Measurements from ENCODE around the gene VAMP5. TPM values are rescaled to one million over a fixed set of nuclear protein-coding genes. Genes with fewer than 3 reads are reported as not detected.

Gene VAMP5
- total and polyA plus RNA-seq, 9 of the 15 experiments (the other 6 are each of a cell fraction or from before 2014, with no cell fraction given): 0.54 to 1.9 (median 1.5) TPM; not detected in 2

GRCh38 chr2:85577386-85578242 lies 6.6 kb upstream of the VAMP5 start, which contains the start of gene VAMP8 (continued):
- no peak for TF ChIP-seq ZNF512 (tag; IDR thresholded peaks at IDR 0.05)
- TF ChIP-seq ZNF280B (CRISPR knock-in tag; IDR thresholded peaks at IDR 0.05): no peak
- TF ChIP-seq PHB2 (IDR thresholded peaks at IDR 0.05; ENCODE audit: low read depth): no peak
- no peak for TF ChIP-seq BHLHE40 (IDR thresholded peaks at IDR 0.05; ENCODE audit: low read length)
- no peak for TF ChIP-seq TRIM28 (IDR thresholded peaks at IDR 0.05)
- TF ChIP-seq TBP (optimal IDR thresholded peaks at IDR 0.05; ENCODE audit: low read depth, low read length): peak; percentile 59
- TF ChIP-seq ZNF57 (CRISPR knock-in tag; IDR thresholded peaks at IDR 0.05): no peak
- TF ChIP-seq NONO (IDR thresholded peaks at IDR 0.05; ENCODE audit: low read depth in 2 of 2, low read length in 1 of 2): no peak
- TF ChIP-seq FOSL1 (tag; conservative IDR thresholded peaks at IDR 0.05): no peak
- TF ChIP-seq GATA2 (CRISPR knock-in tag; IDR thresholded peaks at IDR 0.05): no peak
- TF ChIP-seq TARDBP (IDR thresholded peaks at IDR 0.05): no peak
- TF ChIP-seq ATF3 (IDR thresholded peaks at IDR 0.05): no peak
- no peak for TF ChIP-seq ATF3 (CRISPR knock-in tag; conservative IDR thresholded peaks at IDR 0.05)
- TF ChIP-seq BCLAF1 (IDR thresholded peaks at IDR 0.05; ENCODE audit: borderline replicate concordance in 1 of 2, control insufficient read depth in 1 of 2, low read depth in 2 of 2, low read length in 1 of 2): no peak
- TF ChIP-seq NCOA4 (IDR thresholded peaks at IDR 0.05; ENCODE audit: partially characterized antibody): no peak

All from K562 (cell line).